ENCODE data around the gene PIEZO2. TPM values are rescaled to one million over a fixed set of nuclear protein-coding genes. Genes with fewer than 3 reads are reported as not detected.

The PIEZO2 gene
- polyA plus RNA-seq, 1 donor: 19.0 TPM

DNA sequence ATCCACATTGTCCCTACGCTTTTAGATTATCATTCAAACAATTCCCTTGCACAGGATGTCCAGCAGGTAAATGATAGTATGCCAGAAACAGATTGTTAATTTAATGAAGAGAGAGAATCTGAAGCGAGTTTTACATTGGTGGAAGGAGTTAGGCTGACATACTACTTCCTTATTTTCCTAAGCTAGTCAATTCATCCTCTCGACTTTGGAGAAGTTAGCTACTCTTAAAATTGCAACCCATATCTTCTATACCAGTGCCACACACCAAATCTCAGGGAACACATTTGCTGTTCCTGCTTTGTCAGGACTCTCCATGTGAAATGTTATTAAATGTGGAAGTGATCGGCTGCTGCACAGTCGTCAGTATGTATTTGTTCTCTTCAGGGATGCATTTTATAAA is 374.3 kb downstream of the PIEZO2 start:
- DNase-seq: no peak

DNA sequence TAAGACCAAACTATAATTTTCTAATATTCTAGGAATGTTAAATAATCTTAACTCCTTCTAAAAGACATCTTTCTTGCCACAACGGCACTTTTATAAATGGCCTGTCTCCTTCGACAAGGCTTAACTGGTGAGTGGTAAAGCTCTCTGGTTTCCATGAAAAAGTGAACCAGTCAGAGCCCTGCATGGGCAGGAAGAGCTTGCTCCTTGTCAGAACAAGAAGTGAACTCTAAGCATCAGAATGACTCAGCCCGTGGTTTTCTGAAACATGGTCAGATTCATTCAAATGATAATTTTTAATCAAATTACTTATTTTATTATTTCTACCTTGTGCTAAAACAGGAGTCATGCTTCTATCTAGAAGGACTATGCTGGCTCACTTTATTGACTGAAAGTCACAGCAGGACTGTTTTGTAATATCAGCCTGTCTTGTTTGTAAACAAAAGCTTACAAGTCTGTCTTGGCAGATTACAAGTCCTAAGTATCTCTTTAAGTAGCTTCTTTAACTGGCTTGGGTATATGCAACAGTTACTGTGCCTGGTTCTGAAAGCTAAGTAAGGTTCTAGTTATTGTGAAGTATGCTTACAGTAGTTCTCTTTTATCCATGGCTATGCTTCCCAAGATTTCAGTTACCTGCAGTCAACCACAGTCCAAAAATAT is 378.2 kb downstream of the PIEZO2 start:
- DNase-seq: no peak

GRCh38 chr18:10770264-10770663 is 379.1 kb downstream of the PIEZO2 start:
- no peak for DNase-seq

- DNase-seq: no peak
Observed at GRCh38 chr18:10768221-10768620, 381.1 kb downstream of the PIEZO2 start.

- no peak for DNase-seq
Observed at GRCh38 chr18:10767658-10768057, 381.7 kb downstream of the PIEZO2 start.

GRCh38 chr18:10760986-10761385 is 388.4 kb downstream of the PIEZO2 start:
- no peak for DNase-seq

DNA sequence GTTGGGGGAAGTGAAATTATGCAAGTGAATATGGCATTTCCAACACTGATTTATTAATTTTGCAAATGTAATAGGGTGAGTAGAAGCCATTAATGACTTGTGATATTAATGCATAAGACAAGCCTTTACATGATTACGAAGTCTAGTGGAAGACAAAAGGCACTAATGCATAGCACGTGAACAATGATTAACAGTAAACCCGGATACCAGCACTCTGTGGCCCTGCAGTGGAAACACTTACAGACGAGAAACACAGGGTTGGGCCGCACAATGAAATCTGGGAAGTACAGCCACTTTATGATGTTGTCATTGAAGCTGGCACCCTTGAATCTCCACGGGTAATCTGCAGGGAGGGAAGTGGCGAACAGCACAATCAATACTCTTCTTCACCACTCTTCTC is 390.1 kb downstream of the PIEZO2 start:
- no peak for DNase-seq

DNA sequence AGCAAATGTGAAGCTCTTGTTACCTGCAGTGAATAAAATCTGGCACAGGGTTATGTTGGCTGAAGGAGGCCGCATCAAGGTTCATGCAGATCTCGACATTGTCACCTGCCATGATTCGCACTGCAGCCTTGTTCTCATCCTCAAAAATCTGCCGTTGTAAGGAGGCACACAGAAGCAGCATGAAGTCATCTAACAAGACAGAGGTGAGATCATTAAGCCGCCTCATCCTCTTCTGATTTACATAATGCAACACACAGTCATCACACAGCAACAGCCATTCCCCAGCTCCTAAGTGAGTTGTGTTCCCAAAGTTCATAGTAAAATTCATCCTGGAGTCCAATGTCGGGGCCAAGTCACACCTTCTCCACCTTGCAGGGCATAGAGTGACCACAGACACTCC is 391.4 kb downstream of the PIEZO2 start:
- DNase-seq: no peak

- DNase-seq: no peak
Observed at GRCh38 chr18:10757349-10757748, 392.0 kb downstream of the PIEZO2 start.

GRCh38 chr18:10755855-10756254 is 393.5 kb downstream of the PIEZO2 start:
- DNase-seq: no peak

DNA sequence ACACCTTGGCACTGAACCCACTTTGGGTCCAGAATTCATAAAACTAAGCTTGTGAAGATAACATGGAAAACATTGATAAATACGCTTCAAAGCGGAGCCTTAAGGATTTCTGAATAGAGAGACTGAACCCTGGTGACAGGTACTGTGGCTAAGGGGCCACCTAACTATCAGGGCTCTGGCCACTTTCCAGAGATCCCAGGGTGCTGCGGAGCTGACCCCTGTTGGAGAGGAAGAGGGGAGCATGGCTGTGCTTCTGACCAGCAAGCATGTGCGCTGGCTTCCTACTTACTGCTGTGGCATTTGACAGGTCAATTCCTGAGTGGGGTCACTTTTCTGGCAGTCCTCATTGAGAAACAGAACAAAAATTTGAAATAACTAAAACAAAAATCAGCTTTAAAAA is 395.2 kb downstream of the PIEZO2 start:
- no peak for DNase-seq

GRCh38 chr18:10752382-10752781 is 397.0 kb downstream of the PIEZO2 start:
- DNase-seq: no peak

DNA sequence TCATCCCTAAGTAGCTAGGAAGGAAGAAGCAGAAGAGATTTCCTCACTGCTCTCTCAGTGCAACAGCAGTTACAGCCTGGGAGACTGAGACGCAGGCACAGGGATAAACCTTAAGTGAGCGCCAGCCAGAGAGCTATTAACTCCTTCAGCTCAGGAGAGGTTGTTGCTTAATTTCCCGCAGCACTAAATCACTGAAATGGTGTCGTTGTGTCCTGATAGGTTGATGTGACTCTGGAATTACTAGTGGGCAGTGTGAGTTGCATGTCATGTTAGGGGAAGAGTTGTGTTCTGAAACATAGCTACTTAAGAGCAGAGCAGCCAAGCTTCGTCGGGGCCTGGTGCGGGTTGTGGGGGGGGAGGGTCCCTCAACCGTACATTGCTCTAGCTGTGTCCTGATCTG is 397.7 kb downstream of the PIEZO2 start:
- no peak for DNase-seq

GRCh38 chr18:10750191-10751035 is 399.0 kb downstream of the PIEZO2 start:
- DNase-seq: no peak

- DNase-seq: no peak
Observed at GRCh38 chr18:10748641-10749040, 400.7 kb downstream of the PIEZO2 start.

- no peak for DNase-seq
Observed at GRCh38 chr18:10745971-10746370, 403.4 kb downstream of the PIEZO2 start.

DNA sequence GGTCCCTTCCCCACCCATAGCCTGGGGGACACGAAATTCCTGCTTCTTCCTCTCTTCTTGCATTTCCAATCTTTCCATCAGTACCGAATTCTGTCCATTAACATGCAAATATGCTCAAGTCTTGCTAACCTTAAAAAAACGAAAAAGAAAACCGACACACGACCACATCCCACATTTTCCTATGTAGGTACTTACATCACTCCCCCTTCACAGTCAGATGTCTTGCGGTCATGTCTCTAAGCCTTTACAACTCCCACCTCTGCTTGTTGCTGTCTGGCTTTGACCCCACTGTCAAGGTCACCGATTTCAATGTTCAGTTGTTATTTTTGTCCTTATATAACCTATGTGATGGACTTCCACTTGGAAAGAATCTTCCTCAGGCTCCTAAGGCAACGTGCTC is 404.1 kb downstream of the PIEZO2 start:
- DNase-seq: no peak

GRCh38 chr18:10743766-10744165 is 405.6 kb downstream of the PIEZO2 start:
- DNase-seq: no peak

- DNase-seq: no peak
Observed at GRCh38 chr18:10739152-10739551, 410.2 kb downstream of the PIEZO2 start.

GRCh38 chr18:10736984-10737383 is 412.4 kb downstream of the PIEZO2 start:
- DNase-seq: no peak

- DNase-seq: no peak
Observed at GRCh38 chr18:10732990-10733389, 416.4 kb downstream of the PIEZO2 start.

GRCh38 chr18:10727477-10727876 is 421.9 kb downstream of the PIEZO2 start:
- DNase-seq: peak; percentile 57

- no peak for DNase-seq
Observed at GRCh38 chr18:10726198-10727068, 422.9 kb downstream of the PIEZO2 start.
